ENCODE data around the gene ATE1. TPM values are rescaled to one million over a fixed set of nuclear protein-coding genes. Genes with fewer than 3 reads are reported as not detected.

The ATE1 gene
- total and polyA plus RNA-seq, 2 donors (not counting 1 experiment from before 2014, with no cell fraction given) = 8.2 to 32.0 TPM

- Histone ChIP-seq H2AFZ (ENCODE audit: insufficient read depth, low read depth, low read length, poor library complexity, severe bottlenecking) (no peak overlapping the region), H3K79me2 (ENCODE audit: control insufficient read depth, insufficient read depth, low read length) (peaks cover 14% of the 10 kb centered on the region), H3K27ac (ENCODE audit: low read length in 2 of 2) (no peak overlapping the region), H3K36me3 (replicated peaks in 1 of 2; ENCODE audit: control extremely low read depth in 1 of 2, control insufficient read depth in 1 of 2, extremely low read depth in 1 of 2, insufficient read depth in 2 of 2, low read length in 1 of 2) (peaks cover 0 to 16% of the 10 kb centered on the region in 2 experiments), H3K9me3 (ENCODE audit: control extremely low read depth in 1 of 3, control insufficient read depth in 2 of 3, insufficient read depth in 1 of 3, low read length in 2 of 3) (no peaks in the 10 kb centered on the region), H3K9ac (ENCODE audit: low read length) (no peak overlapping the region), H3K4me3 (ENCODE audit: control extremely low read depth in 1 of 5, extremely low read depth in 1 of 5, insufficient read depth in 1 of 5, low read depth in 2 of 5, low read length in 4 of 5) (no peak overlapping the region), H3K4me2 (replicated peaks; ENCODE audit: low read depth, low read length, poor library complexity, severe bottlenecking) (no peak overlapping the region), H3K27me3 (replicated peaks in 1 of 4; ENCODE audit: control extremely low read depth in 1 of 4, control insufficient read depth in 3 of 4, insufficient read depth in 4 of 4, low read length in 3 of 4) (no peaks in the 10 kb centered on the region), H4K20me1 (ENCODE audit: control insufficient read depth, insufficient read depth, low read length, poor library complexity, severe bottlenecking) (peaks cover 5% of the 10 kb centered on the region), H3K4me1 (ENCODE audit: control insufficient read depth in 2 of 2, insufficient read depth in 2 of 2, low read length in 2 of 2) (no peaks in the 10 kb centered on the region)
- intact Hi-C loops (cut with micrococcal nuclease) = no loop called here
- TF ChIP-seq CTCF (IDR thresholded peaks at IDR 0.05) = no peak
- no peak for TF ChIP-seq EZH2 (IDR thresholded peaks at IDR 0.05; ENCODE audit: borderline replicate concordance, insufficient read depth, low read depth, low read length, poor library complexity, severe bottlenecking)
- CTCF ChIA-PET = interaction anchor here (1.0 kb wide), 1 partner anchor 14 kb away, joined by 3 read pairs; no protein-coding TSS in a partner anchor
- WGBS (ENCODE audit: insufficient coverage) = 89% methylated on average over 4 of the region's 6 CpGs
- H3K4me3 Mint-ChIP-seq = no peak overlapping the region
- H3K27me3 Mint-ChIP-seq = no peaks in the 10 kb centered on the region
- H3K9me3 Mint-ChIP-seq (ENCODE audit: insufficient read depth) = no peaks in the 10 kb centered on the region
- no peak for ATAC-seq (ENCODE audit: low read depth)
- POLR2A ChIA-PET = no interaction called here
- peaks cover under 1% of the 10 kb centered on the region for H3K4me1 Mint-ChIP-seq
- DNase-seq = no peak
- no peak overlapping the region for H3K27ac Mint-ChIP-seq
Measured at GRCh38 chr10:121914661-121915060, 13.2 kb downstream of the ATE1 start.

GRCh38 chr10:121911421-121911697 is 16.5 kb downstream of the ATE1 start:
- TF ChIP-seq CTCF (IDR thresholded peaks at IDR 0.05) = no peak
- no peak for TF ChIP-seq EZH2 (IDR thresholded peaks at IDR 0.05; ENCODE audit: borderline replicate concordance, insufficient read depth, low read depth, low read length, poor library complexity, severe bottlenecking)
- H3K36me3 ChIP-seq (replicated peaks in 1 of 2; ENCODE audit: control extremely low read depth in 1 of 2, control insufficient read depth in 1 of 2, extremely low read depth in 1 of 2, insufficient read depth in 2 of 2, low read length in 1 of 2) = peaks cover 3 to 16% of the 10 kb centered on the region in 2 experiments
- POLR2A ChIA-PET = no interaction called here

More at GRCh38 chr10:121911421-121911697, 16.5 kb downstream of the ATE1 start:
- intact Hi-C loops (cut with micrococcal nuclease) = no loop called here
- CTCF ChIA-PET = interaction anchor here (0.7 kb wide), 2 partner anchors 25 to 178 kb away, joined by 3 to 4 read pairs; no protein-coding TSS in a partner anchor
- ATAC-seq (ENCODE audit: low read depth) (no peak), DNase-seq (no peak)
- Mint-ChIP-seq H3K4me1 (no peaks in the 10 kb centered on the region), H3K4me3 (no peak overlapping the region), H3K9me3 (ENCODE audit: insufficient read depth) (no peaks in the 10 kb centered on the region), H3K27ac (no peak overlapping the region), H3K27me3 (no peaks in the 10 kb centered on the region)
- no peaks in the 10 kb centered on the region for H3K4me1 ChIP-seq (ENCODE audit: control insufficient read depth in 2 of 2, insufficient read depth in 2 of 2, low read length in 2 of 2)
- no peaks in the 10 kb centered on the region for H3K27me3 ChIP-seq (replicated peaks in 1 of 4; ENCODE audit: control extremely low read depth in 1 of 4, control insufficient read depth in 3 of 4, insufficient read depth in 4 of 4, low read length in 3 of 4)
- no peak overlapping the region for H3K4me3 ChIP-seq (ENCODE audit: control extremely low read depth in 1 of 5, extremely low read depth in 1 of 5, insufficient read depth in 1 of 5, low read depth in 2 of 5, low read length in 4 of 5)
- no peak overlapping the region for H3K27ac ChIP-seq (ENCODE audit: low read length in 2 of 2)
- H3K4me2 ChIP-seq (replicated peaks; ENCODE audit: low read depth, low read length, poor library complexity, severe bottlenecking) = no peak overlapping the region
- no peak overlapping the region for H3K9ac ChIP-seq (ENCODE audit: low read length)
- no CpG with 5 or more reads among the region's 2 CpGs for WGBS (ENCODE audit: insufficient coverage)
- peaks cover 8% of the 10 kb centered on the region for H3K79me2 ChIP-seq (ENCODE audit: control insufficient read depth, insufficient read depth, low read length)
- H2AFZ ChIP-seq (ENCODE audit: insufficient read depth, low read depth, low read length, poor library complexity, severe bottlenecking) = no peak overlapping the region
- H4K20me1 ChIP-seq (ENCODE audit: control insufficient read depth, insufficient read depth, low read length, poor library complexity, severe bottlenecking) = peaks cover 5% of the 10 kb centered on the region
- no peaks in the 10 kb centered on the region for H3K9me3 ChIP-seq (ENCODE audit: control extremely low read depth in 1 of 3, control insufficient read depth in 2 of 3, insufficient read depth in 1 of 3, low read length in 2 of 3)

Data from B cell (primary cell).